ENCODE measurements around the gene CNTNAP2. TPM values are rescaled to one million over a fixed set of nuclear protein-coding genes. Genes with fewer than 3 reads are reported as not detected.

Gene CNTNAP2
- total RNA-seq, 1 experiment from 2014 or later: 64.5 TPM

DNA sequence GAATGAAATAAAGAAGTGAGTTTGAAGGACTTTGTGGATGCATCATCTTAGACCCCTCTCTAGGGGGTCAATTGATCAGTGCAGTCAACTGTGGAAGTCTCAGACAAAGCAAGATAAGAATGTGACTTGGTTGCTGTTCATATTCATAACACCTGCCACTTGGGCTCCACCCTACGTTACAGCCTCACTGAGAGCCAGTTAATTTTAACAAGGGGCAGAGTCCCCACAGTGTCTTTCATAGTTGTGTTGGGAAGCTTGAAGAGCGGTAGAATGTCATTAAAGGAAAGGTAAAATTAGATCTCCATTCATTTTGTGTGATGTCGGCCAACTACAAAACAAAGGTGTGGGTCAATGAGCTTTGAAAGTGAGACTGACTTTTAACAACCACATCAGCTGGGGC is 2031.9 kb downstream of the CNTNAP2 start:
- Mint-ChIP-seq H3K27me3 (ENCODE audit: low read depth) (peaks cover 4% of the 10 kb centered on the region; the same call in 1 of the 2 replicates), H3K27ac (no peak overlapping the region), H3K9me3 (peaks cover 10 to 15% of the 10 kb centered on the region in 2 experiments; a peak in 4 of 5 replicates), H3K4me1 (peaks cover 0 to 5% of the 10 kb centered on the region in 2 experiments; a peak in 1 of 4 replicates), H3K4me3 (no peak overlapping the region), H3K36me3 (ENCODE audit: insufficient read depth in 1 of 3, low read depth in 3 of 3) (peaks cover 0 to 9% (median 6%) of the 10 kb centered on the region in 3 experiments; a peak in 2 of 7 replicates)
- no peak overlapping the region for H2AFZ ChIP-seq (ENCODE audit: low read length)
- no peak overlapping the region for H3K27ac ChIP-seq (ENCODE audit: insufficient read length, low read depth, low read length)
- H3K79me1 ChIP-seq (ENCODE audit: insufficient read depth, low read depth, low read length, poor library complexity, severe bottlenecking): no peaks in the 10 kb centered on the region
- TF ChIP-seq, protein P1, sequence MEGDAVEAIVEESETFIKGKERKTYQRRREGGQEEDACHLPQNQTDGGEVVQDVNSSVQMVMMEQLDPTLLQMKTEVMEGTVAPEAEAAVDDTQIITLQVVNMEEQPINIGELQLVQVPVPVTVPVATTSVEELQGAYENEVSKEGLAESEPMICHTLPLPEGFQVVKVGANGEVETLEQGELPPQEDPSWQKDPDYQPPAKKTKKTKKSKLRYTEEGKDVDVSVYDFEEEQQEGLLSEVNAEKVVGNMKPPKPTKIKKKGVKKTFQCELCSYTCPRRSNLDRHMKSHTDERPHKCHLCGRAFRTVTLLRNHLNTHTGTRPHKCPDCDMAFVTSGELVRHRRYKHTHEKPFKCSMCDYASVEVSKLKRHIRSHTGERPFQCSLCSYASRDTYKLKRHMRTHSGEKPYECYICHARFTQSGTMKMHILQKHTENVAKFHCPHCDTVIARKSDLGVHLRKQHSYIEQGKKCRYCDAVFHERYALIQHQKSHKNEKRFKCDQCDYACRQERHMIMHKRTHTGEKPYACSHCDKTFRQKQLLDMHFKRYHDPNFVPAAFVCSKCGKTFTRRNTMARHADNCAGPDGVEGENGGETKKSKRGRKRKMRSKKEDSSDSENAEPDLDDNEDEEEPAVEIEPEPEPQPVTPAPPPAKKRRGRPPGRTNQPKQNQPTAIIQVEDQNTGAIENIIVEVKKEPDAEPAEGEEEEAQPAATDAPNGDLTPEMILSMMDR (conservative IDR thresholded peaks at IDR 0.05): no peak
- H2BK120ac ChIP-seq (ENCODE audit: low read depth, low read length, poor library complexity, severe bottlenecking): no peak overlapping the region
- H2BK20ac ChIP-seq (ENCODE audit: low read depth, low read length, poor library complexity, severe bottlenecking): no peak overlapping the region
- no peak overlapping the region for H3K18ac ChIP-seq (ENCODE audit: insufficient read length, low read depth, low read length)
- no peak overlapping the region for H3K14ac ChIP-seq (ENCODE audit: insufficient read depth, low read length)
- no peak overlapping the region for H2BK12ac ChIP-seq (ENCODE audit: insufficient read length, low read depth, low read length)
- no peaks in the 10 kb centered on the region for H3K4me1 ChIP-seq (ENCODE audit: insufficient read depth, low read length)
- H4K5ac ChIP-seq (ENCODE audit: insufficient read length, low read depth, low read length): no peak overlapping the region
- H3T11ph ChIP-seq (ENCODE audit: low read length): no peak overlapping the region
- no peak overlapping the region for H3K23ac ChIP-seq (ENCODE audit: insufficient read length, low read depth, low read length)
- H2AK5ac ChIP-seq (ENCODE audit: insufficient read length, low read length): no peak overlapping the region
- no peak for DNase-seq
- no peaks in the 10 kb centered on the region for H3K23me2 ChIP-seq (ENCODE audit: insufficient read length, low read depth, low read length, poor library complexity, severe bottlenecking)
- H4K8ac ChIP-seq (replicated peaks; ENCODE audit: insufficient read length, low read depth, low read length): no peak overlapping the region
- H2BK15ac ChIP-seq (ENCODE audit: low read depth, low read length): no peak overlapping the region
- H4K20me1 ChIP-seq (ENCODE audit: control insufficient read depth, insufficient read depth, insufficient read length): no peaks in the 10 kb centered on the region
- H2BK5ac ChIP-seq (ENCODE audit: insufficient read length, low read length): no peak overlapping the region
- no CpG with 5 or more reads among the region's 3 CpGs for WGBS (ENCODE audit: extremely low coverage, insufficient read length, low lambda C conversion rate)
- H3K4me2 ChIP-seq (ENCODE audit: insufficient read depth, insufficient read length, low read length): no peak overlapping the region
- H3K79me2 ChIP-seq (ENCODE audit: insufficient read depth, low read length): no peaks in the 10 kb centered on the region
- H3K9ac ChIP-seq (ENCODE audit: extremely low read depth, insufficient read length, low read length): no peak overlapping the region
- no peaks in the 10 kb centered on the region for H3K9me3 ChIP-seq (ENCODE audit: control insufficient read depth, low read depth, low read length)
- H3K4ac ChIP-seq (ENCODE audit: low read depth, low read length): no peak overlapping the region
- H3K27me3 ChIP-seq (ENCODE audit: insufficient read depth, low read length): no peaks in the 10 kb centered on the region
- H4K91ac ChIP-seq (ENCODE audit: insufficient read length, low read depth, low read length): no peak overlapping the region
- H3K56ac ChIP-seq (ENCODE audit: insufficient read length, low read depth, low read length): no peak overlapping the region
